ENCODE data around the gene MUSTN1.

The MUSTN1 gene

GRCh38 chr3:52816199-52816598 lies 18.6 kb downstream of the MUSTN1 start:
- Histone ChIP-seq H3K9me3 (ENCODE audit: insufficient read depth, low read depth, low read length) (no peaks in the 10 kb centered on the region), H3K9ac (ENCODE audit: low read depth, low read length) (no peak overlapping the region), H3K4me1 (ENCODE audit: insufficient read depth, low read length) (0 out of 2 replicates have a peak, but pooled peaks cover 4% of the 10 kb centered on the region), H3K4me3 (ENCODE audit: low read length) (no peak overlapping the region), H3K27ac (ENCODE audit: low read length) (no peak overlapping the region), H3K36me3 (ENCODE audit: insufficient read depth, low read depth, low read length) (no peaks in the 10 kb centered on the region), H3K27me3 (ENCODE audit: insufficient read depth, low read length) (no peaks in the 10 kb centered on the region)

DNA sequence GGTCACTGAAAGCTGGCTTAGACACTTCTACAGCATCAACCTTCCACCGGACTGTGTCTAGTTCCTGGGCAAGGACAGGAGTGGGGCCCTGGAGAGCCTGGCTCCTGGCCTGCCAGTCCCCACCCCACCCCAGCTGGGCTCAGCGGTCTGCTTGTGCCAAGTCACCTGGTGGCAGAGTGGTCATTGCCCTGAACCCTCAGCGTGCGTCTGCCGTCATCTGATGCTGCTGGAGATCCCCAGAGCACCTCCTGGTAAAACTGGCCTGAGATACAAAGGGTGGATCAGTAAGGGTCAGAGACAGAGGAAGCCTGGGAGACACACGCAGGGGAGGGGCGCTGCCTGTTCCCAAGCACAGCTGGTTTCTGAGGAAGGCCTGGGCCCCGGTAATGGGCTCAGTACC lies 21.0 kb downstream of the MUSTN1 start:
- no peaks in the 10 kb centered on the region for H3K27me3 ChIP-seq (ENCODE audit: insufficient read depth, low read length)
- H3K27ac ChIP-seq (ENCODE audit: low read length) = no peak overlapping the region
- H3K9me3 ChIP-seq (ENCODE audit: insufficient read depth, low read depth, low read length) = no peaks in the 10 kb centered on the region
- no peaks in the 10 kb centered on the region for H3K36me3 ChIP-seq (ENCODE audit: insufficient read depth, low read depth, low read length)
- H3K4me3 ChIP-seq (ENCODE audit: low read length) = no peak overlapping the region
- no peak overlapping the region for H3K9ac ChIP-seq (ENCODE audit: low read depth, low read length)
- H3K4me1 ChIP-seq (ENCODE audit: insufficient read depth, low read length) = no peaks in the 10 kb centered on the region

DNA sequence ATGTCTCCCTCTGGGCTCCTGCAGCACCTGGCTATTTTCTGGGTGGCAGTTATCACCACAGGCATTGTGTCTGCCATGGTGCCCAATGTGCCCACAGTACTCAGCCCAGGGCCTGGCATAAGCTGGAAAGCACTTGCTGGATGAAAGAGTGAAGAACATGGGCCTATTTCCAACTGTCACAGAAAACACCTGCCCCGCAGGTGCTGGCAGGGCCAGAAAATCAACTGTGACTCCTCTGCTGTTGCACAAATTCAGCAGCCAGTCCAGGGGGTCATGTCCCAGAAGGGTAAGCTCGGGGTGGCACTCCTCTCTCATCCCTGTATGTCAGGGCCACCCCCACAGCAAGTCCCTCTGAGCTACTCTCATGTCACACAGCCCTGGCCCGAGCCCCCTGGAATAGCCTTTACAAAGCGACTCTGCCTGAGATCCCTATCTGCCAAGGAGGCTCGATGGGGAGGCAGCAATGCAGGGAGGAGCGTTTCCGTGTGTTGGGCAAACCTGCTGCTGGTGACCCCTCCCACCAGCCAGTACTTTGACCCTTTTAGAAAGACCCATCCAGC lies 23.3 kb downstream of the MUSTN1 start:
- no peaks in the 10 kb centered on the region for H3K4me1 ChIP-seq (ENCODE audit: insufficient read depth, low read length)
- H3K4me3 ChIP-seq (ENCODE audit: low read length) = no peak overlapping the region
- H3K27me3 ChIP-seq (ENCODE audit: insufficient read depth, low read length) = no peaks in the 10 kb centered on the region
- H3K9me3 ChIP-seq (ENCODE audit: insufficient read depth, low read depth, low read length) = no peaks in the 10 kb centered on the region
- no peaks in the 10 kb centered on the region for H3K36me3 ChIP-seq (ENCODE audit: insufficient read depth, low read depth, low read length)
- H3K9ac ChIP-seq (ENCODE audit: low read depth, low read length) = no peak overlapping the region
- H3K27ac ChIP-seq (ENCODE audit: low read length) = no peak overlapping the region

DNA sequence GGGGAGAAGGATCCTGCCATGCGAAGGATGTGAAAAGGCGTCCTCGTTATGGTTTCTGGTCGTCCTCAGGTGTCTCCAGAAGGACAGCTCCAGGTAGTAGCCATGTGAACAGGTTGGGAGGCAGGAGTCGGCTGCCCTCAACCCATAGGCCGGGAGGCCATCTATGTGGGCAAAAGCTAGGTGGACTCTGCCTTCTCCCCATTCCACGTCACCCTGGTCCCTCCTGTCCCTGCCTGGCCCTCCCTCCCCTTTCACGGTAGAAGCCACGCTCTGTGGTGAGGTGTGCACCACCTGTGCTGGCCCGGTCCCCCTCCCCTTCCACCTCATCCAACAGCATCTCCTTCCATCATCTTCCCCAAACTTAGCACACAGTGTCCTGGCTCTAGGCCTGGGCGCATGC lies 23.9 kb downstream of the MUSTN1 start:
- no peaks in the 10 kb centered on the region for H3K9me3 ChIP-seq (ENCODE audit: insufficient read depth, low read depth, low read length)
- H3K27ac ChIP-seq (ENCODE audit: low read length) = no peak overlapping the region
- no peak overlapping the region for H3K9ac ChIP-seq (ENCODE audit: low read depth, low read length)
- H3K4me1 ChIP-seq (ENCODE audit: insufficient read depth, low read length) = no peaks in the 10 kb centered on the region
- H3K4me3 ChIP-seq (ENCODE audit: low read length) = no peak overlapping the region
- no peaks in the 10 kb centered on the region for H3K27me3 ChIP-seq (ENCODE audit: insufficient read depth, low read length)
- no peaks in the 10 kb centered on the region for H3K36me3 ChIP-seq (ENCODE audit: insufficient read depth, low read depth, low read length)

- H3K4me3 ChIP-seq (ENCODE audit: low read length) = no peak overlapping the region
- H3K27ac ChIP-seq (ENCODE audit: low read length) = no peak overlapping the region
- no peaks in the 10 kb centered on the region for H3K36me3 ChIP-seq (ENCODE audit: insufficient read depth, low read depth, low read length)
- no peaks in the 10 kb centered on the region for H3K9me3 ChIP-seq (ENCODE audit: insufficient read depth, low read depth, low read length)
- no peaks in the 10 kb centered on the region for H3K27me3 ChIP-seq (ENCODE audit: insufficient read depth, low read length)
- no peaks in the 10 kb centered on the region for H3K4me1 ChIP-seq (ENCODE audit: insufficient read depth, low read length)
- H3K9ac ChIP-seq (ENCODE audit: low read depth, low read length) = no peak overlapping the region
Measured at GRCh38 chr3:52809662-52810377, 25.0 kb downstream of the MUSTN1 start.

DNA sequence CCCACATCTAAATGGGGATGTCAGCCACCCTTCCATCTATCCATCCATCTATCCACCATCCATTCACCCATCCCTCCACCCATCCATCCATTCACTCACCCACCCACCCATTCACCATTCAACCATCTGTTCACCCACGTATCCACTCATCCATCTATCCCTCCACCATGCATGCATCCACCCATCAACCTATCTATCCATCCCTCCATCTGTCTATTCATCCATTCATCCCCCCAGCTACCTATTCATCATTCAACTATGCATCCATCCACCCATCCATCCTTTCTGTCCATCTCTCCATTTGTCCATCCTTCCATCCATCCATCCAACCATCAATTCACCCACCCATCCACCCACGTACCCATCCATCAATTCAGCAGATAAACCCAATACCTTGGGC lies 25.7 kb downstream of the MUSTN1 start:
- no peaks in the 10 kb centered on the region for H3K9me3 ChIP-seq (ENCODE audit: insufficient read depth, low read depth, low read length)
- no peak overlapping the region for H3K27ac ChIP-seq (ENCODE audit: low read length)
- no peak overlapping the region for H3K9ac ChIP-seq (ENCODE audit: low read depth, low read length)
- no peaks in the 10 kb centered on the region for H3K27me3 ChIP-seq (ENCODE audit: insufficient read depth, low read length)
- no peak overlapping the region for H3K4me3 ChIP-seq (ENCODE audit: low read length)
- no peaks in the 10 kb centered on the region for H3K36me3 ChIP-seq (ENCODE audit: insufficient read depth, low read depth, low read length)
- H3K4me1 ChIP-seq (ENCODE audit: insufficient read depth, low read length) = no peaks in the 10 kb centered on the region

- H3K9me3 ChIP-seq (ENCODE audit: insufficient read depth, low read depth, low read length) = no peaks in the 10 kb centered on the region
- no peaks in the 10 kb centered on the region for H3K36me3 ChIP-seq (ENCODE audit: insufficient read depth, low read depth, low read length)
- H3K27me3 ChIP-seq (ENCODE audit: insufficient read depth, low read length) = no peaks in the 10 kb centered on the region
- H3K27ac ChIP-seq (ENCODE audit: low read length) = no peak overlapping the region
- H3K4me3 ChIP-seq (ENCODE audit: low read length) = no peak overlapping the region
- H3K4me1 ChIP-seq (ENCODE audit: insufficient read depth, low read length) = no peaks in the 10 kb centered on the region
- H3K9ac ChIP-seq (ENCODE audit: low read depth, low read length) = no peak overlapping the region
Measured at GRCh38 chr3:52805270-52806039, 29.4 kb downstream of the MUSTN1 start.

DNA sequence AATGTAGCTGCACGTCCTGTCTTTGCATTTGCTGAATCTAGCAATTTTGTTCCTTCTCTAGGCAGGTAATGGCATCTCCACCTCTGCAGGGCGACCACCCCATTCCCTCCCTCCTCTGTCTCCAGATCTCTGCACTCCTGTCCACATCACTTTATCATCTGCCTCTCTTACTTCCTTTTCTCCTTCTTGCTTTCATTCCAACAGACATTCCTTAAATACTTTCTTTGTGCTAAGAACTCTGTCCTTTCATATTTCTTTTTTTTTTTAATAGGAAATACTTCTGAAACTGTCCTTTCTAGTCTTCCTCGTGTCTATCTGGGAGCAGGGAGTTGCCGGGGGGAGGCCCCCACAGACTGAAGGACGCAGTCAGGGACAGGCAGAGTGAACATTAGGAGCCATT lies 33.0 kb downstream of the MUSTN1 start:
- Histone ChIP-seq H3K9ac (ENCODE audit: low read depth, low read length) (no peak overlapping the region), H3K27ac (ENCODE audit: low read length) (no peak overlapping the region), H3K27me3 (ENCODE audit: insufficient read depth, low read length) (no peaks in the 10 kb centered on the region), H3K36me3 (ENCODE audit: insufficient read depth, low read depth, low read length) (no peaks in the 10 kb centered on the region), H3K4me3 (ENCODE audit: low read length) (no peak overlapping the region), H3K4me1 (ENCODE audit: insufficient read depth, low read length) (no peaks in the 10 kb centered on the region), H3K9me3 (ENCODE audit: insufficient read depth, low read depth, low read length) (no peaks in the 10 kb centered on the region)

GRCh38 chr3:52800079-52800478 lies 34.7 kb downstream of the MUSTN1 start:
- no peaks in the 10 kb centered on the region for H3K9me3 ChIP-seq (ENCODE audit: insufficient read depth, low read depth, low read length)
- no peaks in the 10 kb centered on the region for H3K27me3 ChIP-seq (ENCODE audit: insufficient read depth, low read length)
- H3K9ac ChIP-seq (ENCODE audit: low read depth, low read length) = no peak overlapping the region
- H3K36me3 ChIP-seq (ENCODE audit: insufficient read depth, low read depth, low read length) = no peaks in the 10 kb centered on the region
- no peak overlapping the region for H3K4me3 ChIP-seq (ENCODE audit: low read length)
- H3K27ac ChIP-seq (ENCODE audit: low read length) = no peak overlapping the region
- H3K4me1 ChIP-seq (ENCODE audit: insufficient read depth, low read length) = no peaks in the 10 kb centered on the region

GRCh38 chr3:52798978-52799476 lies 35.8 kb downstream of the MUSTN1 start:
- no peaks in the 10 kb centered on the region for H3K36me3 ChIP-seq (ENCODE audit: insufficient read depth, low read depth, low read length)
- H3K27ac ChIP-seq (ENCODE audit: low read length) = no peak overlapping the region
- no peak overlapping the region for H3K9ac ChIP-seq (ENCODE audit: low read depth, low read length)
- H3K9me3 ChIP-seq (ENCODE audit: insufficient read depth, low read depth, low read length) = no peaks in the 10 kb centered on the region
- H3K4me3 ChIP-seq (ENCODE audit: low read length) = no peak overlapping the region
- no peaks in the 10 kb centered on the region for H3K27me3 ChIP-seq (ENCODE audit: insufficient read depth, low read length)
- H3K4me1 ChIP-seq (ENCODE audit: insufficient read depth, low read length) = no peaks in the 10 kb centered on the region

GRCh38 chr3:52798376-52798977 lies 36.3 kb downstream of the MUSTN1 start:
- no peaks in the 10 kb centered on the region for H3K4me1 ChIP-seq (ENCODE audit: insufficient read depth, low read length)
- no peak overlapping the region for H3K4me3 ChIP-seq (ENCODE audit: low read length)
- no peak overlapping the region for H3K27ac ChIP-seq (ENCODE audit: low read length)
- H3K9ac ChIP-seq (ENCODE audit: low read depth, low read length) = no peak overlapping the region
- H3K9me3 ChIP-seq (ENCODE audit: insufficient read depth, low read depth, low read length) = no peaks in the 10 kb centered on the region
- H3K27me3 ChIP-seq (ENCODE audit: insufficient read depth, low read length) = no peaks in the 10 kb centered on the region
- H3K36me3 ChIP-seq (ENCODE audit: insufficient read depth, low read depth, low read length) = no peaks in the 10 kb centered on the region
